HG02588 (cell line): ENCODE measurements around the gene ACRBP.

ENCODE experiments used
- ATAC-seq: cut with Tn5 transposase; IDR thresholded peaks from one replicate; pipeline ENCODE4 v1.9.1; 2021; ENCODE audit warnings: mild to moderate bottlenecking, moderate library complexity; ENCODE audit not compliant: unreplicated experiment

Gene ACRBP

DNA sequence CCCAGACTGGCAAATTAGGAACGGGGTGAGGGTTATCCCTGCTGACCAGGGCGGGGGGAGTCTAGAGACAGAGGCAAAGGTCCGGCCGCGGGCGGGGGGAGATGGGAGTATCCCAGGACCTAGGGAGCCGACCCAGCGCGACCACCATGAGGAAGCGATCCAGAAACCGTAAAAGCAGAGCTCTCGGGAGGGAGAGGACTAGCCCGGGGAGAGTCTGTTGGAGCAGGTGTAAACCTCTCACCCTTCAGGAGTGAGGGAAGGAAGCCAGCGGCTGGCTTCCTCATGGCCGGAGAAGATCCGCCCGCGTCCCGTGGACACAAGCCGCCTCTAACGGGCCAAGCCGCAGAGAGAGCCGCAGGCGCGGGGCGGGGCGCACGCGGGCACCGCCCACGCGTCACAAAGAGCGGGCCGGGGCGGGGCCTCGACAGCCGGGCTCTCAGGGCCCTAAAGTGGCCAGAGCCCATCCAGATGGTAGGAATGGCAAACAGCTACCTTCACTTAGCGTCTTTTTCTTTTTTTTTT, at the start of gene ACRBP:
Gene ACRBP (minus strand): TSS at position 350 of the 522 bp plus-strand sequence. CDS start 66 bp downstream, at position 284.
- ATAC-seq, result no peak

DNA sequence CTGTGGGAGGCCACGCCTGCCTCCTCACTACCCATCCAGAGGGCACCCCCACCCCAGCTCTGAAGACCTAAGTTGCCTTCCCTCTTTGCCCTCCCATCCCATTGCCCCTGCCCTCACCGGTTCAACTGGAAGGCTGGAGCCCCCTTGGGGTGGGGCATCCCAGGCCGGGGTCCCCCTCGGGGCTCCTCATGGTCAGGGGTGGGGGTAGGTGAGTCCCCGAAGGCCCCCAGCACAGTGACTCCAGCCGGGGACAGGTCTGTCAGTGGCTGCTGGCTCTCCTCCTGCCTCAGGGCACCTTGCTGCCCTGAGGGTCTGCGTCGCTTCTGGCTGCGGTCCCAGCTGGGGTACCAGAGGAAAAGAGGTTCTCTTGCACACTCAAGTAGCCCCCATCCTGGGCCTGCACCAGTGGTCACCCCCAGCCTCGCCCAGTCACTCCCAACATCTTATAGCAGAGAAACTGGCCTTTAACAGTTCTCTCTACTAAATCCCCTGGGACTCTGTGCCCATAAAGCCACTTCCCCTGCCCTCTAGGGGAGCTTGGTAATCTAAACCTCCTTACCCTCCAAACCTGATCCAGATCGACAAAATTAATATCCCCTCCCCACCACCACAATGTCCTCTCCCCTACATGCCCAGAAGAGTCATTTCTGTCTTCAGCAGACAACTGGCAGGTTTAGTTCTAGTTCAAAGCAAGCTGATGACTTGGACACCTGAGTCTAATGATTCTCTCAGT, 48.2 kb upstream of the ACRBP start:
- no peak for ATAC-seq

DNA sequence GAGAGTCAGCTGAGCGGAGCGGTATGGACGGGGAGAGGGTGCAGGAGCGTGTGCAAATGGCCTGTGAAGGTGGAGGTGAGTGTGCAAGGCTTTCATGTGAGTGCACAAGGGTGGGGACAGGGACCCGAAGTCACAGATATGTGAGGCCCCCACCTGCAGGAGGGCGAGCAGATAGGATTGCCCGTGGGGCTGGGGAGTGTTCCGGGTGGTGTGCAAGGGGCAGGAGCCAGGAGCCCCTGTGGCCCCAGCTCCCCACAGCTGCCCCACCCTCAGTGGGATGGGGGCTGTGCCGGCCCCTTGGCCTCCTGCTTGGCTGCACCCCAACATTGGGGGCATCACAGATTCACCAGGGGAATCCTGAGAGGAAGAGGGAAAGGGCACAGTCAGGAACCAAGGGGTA, 47.5 kb upstream of the ACRBP start:
- ATAC-seq, result no peak

DNA sequence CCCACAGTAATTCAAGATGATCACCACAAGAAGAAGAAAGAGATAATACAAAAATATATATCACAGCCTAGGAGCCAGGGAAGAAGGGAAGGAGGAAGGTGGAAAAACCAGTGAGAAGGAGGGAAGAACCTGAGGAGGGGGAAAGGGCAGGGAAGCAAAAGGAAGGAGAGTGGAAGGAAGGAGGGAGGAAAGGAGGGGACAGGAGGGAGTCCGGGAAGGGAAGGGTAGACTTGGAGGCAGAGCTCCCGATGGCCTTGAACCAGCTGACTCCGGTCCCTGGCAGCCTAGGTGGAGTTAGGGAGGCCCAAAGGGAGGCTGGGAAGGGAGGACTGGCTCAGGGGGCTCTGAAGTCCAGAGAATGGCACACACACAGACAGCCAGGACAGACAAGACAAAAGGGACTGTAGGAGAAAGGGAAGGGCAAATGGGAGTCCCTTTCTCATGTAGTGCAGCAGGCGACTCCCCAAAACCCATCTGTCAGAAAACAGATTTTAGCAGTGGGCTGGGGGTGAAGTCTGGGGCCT, 46.7 kb upstream of the ACRBP start:
- no peak for ATAC-seq

DNA sequence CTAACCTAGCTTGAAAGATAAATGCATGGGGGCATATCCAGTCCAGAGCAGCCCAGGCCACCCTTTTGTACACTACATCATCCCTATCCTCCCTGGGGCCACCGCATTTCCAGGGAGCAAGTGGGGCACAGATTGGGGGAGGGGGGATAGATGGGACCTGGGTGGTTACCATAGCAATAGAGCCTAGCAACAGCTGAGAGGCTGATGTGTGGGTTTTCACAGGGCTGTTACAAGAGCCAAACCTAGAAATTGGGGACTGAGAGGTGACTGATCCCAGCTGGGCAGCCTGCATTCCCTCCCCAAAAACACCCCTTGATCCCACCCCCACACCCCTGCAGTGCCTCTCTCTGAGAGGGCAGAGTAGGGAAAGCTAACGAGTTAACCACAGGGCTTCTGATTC, 45.7 kb upstream of the ACRBP start:
- no peak for ATAC-seq

DNA sequence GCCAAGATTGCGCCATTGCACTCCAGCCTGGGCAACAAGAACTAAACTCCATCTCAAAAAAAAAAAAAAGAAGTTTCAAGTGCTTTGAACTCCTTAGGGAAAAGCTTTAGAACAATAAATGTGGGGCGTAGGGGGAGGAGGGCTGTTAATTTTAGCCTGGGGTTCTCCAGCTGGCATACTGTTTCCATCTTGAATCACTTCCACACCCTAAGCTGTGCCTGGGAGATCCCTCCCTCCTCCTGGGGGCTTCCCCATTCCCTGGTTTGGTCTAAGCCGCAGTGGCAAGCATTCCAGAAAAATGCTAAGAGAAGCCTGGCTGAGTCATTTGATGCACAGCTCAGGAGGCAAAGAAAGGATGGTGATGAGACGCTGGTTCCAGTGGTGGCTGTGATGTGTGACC, 44.2 kb upstream of the ACRBP start:
- no peak for ATAC-seq

DNA sequence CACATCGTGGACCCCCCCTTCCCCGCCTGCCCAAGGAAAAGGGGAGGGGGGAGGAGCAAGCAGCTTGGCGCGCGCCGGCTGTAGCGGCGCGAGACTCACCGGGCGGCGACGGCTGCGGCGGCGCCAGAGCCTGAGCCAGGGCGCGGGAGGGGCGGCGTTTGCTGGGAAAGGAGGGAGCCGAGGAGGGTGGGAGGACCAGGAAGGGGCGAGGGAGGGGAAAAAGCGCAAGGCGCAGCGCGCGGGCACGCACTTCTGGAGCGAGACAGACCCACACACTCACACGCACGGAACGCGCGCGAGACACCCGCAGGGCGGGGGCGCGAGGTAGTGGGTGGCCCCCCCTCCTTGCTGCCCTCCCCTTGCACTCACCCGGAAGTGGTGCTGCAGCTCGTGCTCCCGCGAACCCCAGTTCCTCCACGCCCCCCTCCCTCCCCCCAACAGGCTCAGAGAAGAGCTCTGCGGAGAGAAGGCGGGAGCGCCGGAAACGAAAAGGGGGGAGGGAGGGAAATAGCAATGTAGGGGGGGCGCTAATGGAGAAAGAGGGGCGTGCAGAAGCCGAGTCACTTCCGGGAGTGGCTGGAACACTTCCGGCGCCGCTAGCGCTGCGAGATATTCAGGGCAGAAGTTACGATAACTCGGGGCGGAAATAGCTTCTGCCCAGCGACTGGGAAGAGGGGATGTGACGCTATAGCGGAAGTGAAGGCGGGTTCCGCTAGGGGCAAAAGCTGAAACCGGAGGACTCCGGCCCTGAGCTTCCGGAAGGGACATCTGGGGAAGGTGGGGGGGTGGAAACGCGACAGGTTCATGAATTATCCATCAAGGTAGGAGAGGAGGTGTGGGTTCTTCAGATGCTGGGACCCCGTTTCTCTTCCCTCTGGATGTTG, 42.0 kb upstream of the ACRBP start, which contains the start of gene ZNF384:
Gene ZNF384 (minus strand): TSS at position 377 of the 884 bp plus-strand sequence. CDS start 9,855 bp downstream, outside the sequence.
- ATAC-seq, result peak; percentile 69

DNA sequence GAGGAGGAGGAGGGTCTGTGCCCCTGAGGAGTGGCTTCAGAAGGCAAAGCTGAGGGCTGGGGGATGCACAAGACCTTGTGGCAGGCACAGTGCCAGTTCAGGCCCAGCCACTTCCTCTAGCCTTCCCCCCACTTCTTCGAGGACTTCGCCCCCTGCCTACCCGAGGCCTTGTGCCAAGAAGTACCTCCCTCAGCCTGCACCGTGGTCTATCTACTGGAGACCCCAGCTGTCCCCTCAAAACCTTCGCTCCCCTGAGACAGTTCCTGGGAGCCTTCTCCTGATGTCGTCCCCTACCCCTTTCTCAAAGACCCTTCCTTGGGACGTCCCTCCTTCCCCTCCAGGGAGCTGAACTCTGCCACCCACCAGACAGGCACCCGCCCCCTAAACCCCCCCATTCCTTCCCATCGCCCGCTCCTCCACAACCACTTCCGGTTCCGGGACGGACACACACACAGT, 41.3 kb upstream of the ACRBP start:
- no peak for ATAC-seq

DNA sequence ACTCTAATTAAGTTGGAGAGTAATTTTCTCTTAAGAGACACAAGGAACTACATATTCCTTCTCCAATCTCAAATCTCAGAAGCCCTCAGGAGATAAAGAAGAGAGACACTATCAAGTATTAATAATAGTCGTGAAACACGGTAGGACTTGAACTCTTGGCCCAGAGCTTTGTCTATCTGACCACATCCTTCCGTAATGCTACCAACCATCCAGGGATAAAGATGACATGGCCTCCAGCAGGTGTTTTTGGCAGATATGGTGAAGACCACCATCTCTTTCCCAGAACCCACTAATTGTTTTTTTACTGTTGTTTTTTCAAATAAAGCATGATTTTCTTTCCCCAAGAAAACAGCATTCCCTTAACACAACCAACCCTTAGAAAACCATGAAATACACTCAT, 38.6 kb upstream of the ACRBP start:
- no peak for ATAC-seq

DNA sequence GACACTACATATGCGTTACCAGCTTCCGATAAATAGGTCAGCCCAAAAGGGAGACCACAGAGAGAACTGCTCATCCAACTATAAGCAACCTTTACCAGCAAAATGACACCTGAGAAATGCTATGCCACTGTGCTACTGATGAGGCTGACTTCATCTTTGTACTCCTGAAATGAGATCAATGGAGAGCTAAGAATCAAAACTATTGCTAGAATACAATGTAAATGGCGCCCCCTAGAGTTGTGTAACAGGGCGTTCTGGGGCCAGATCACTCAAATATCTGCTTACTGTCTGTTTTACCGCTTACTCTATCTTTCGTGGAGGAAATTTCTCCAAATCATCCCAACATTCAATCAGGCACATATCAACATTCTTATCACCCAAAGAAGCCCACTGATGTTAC, 37.4 kb upstream of the ACRBP start:
- ATAC-seq, result no peak

DNA sequence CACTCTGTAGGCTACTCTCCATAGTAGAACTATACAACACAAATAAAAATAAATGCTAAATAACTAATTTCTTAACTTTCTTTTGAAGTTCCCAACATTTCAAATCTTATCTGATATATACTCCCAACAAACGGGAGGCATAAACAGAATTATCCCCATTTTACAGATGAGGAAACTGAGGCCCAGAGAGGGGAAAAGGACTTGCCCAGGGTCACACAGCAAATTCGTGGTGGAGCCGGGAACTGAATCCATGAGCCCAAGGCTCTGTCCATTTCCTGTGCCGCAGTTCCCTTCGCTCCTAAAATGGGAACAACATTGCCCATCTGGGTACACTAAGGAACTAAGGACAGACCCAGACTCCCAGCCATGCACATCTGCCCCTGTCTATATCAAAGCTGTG, 29.7 kb upstream of the ACRBP start:
- ATAC-seq, result no peak

DNA sequence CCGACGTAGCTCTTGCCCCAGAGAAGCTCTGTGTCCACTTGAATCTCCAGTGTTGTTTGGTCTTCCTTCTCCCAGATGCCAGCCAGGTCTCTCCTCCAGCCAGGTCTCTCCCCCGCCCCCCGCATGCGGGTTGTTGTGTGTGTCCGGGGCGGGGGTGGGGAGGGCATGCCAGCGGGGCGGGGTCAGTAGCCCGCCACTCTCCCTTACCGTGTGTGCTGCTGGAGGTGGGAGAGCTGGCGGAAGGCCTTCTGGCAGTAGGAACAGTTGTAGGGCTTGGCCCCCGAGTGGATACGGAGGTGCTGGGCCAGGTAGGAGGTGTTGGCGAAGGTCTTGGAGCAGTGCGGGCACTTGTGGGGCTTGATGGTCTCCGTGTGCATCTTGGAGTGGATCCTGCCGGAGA, 24.9 kb upstream of the ACRBP start:
- ATAC-seq, result no peak

DNA sequence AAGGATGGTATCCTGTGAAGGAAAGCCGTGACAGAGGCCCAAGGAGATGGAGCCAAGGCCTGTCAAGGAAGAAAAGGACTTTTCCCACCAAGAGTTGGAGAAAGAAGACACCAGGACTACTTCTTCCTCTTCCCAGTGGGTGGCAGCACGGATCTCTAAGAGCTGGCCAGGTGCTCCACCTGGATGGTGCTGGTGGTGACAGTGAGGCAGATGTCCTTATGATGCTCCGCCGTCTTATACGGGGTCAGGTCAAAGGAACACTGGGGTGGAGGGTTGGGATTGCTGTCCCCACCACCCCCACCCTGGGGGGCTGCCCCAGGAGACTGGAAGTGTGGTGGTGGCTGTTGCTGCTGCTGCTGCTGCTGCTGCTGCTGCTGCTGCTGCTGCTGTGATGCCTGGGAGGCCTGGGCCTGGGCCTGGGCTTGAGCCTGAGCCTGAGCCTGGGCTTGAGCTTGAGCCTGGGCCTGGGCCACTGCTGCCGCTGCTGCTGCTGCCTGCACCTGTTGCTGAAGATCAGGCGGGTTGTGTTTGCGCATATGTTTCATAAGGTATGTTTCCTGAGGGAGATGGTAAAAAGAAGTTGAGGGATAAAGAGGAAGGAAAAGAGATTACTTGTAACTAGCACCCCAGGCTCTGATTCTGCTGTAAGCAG, 20.5 kb upstream of the ACRBP start:
- no peak for ATAC-seq

DNA sequence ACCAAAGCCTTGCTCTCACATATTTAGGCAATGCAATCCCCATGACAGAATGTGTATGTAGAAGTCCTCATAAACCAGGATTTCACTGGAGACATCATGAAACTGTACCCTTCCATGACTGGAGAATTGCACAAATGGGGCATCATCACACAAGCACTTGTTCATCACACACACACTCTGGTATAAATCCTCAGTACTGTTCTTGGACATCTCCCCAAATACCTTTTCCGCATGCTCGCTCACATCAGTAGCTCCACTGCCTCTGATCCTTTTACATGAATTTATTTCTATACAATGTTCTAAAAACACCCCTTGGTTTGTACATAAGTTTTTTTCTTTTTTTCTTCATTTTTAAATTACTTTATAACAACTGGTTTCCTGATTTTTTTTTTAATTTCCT, 19.0 kb upstream of the ACRBP start:
- no peak for ATAC-seq

DNA sequence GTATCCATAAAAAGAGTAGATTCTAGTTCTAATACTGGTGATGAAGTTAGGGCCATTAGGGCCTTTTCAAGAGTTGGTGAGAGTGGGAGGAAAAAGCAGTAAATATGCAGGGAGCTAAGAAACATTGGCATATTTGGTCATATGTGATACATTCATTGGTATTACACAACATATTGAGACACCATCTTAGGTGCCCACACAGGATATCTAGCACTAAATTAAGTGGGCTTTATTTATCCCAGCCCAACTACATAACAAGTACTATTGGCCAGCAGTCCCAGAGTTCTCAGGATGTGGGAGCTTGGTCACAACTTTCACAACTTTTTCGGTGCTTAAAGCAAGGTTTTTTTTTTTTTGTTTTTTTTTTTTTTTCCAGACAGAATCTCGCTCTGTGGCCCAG, 17.7 kb upstream of the ACRBP start:
- no peak for ATAC-seq

DNA sequence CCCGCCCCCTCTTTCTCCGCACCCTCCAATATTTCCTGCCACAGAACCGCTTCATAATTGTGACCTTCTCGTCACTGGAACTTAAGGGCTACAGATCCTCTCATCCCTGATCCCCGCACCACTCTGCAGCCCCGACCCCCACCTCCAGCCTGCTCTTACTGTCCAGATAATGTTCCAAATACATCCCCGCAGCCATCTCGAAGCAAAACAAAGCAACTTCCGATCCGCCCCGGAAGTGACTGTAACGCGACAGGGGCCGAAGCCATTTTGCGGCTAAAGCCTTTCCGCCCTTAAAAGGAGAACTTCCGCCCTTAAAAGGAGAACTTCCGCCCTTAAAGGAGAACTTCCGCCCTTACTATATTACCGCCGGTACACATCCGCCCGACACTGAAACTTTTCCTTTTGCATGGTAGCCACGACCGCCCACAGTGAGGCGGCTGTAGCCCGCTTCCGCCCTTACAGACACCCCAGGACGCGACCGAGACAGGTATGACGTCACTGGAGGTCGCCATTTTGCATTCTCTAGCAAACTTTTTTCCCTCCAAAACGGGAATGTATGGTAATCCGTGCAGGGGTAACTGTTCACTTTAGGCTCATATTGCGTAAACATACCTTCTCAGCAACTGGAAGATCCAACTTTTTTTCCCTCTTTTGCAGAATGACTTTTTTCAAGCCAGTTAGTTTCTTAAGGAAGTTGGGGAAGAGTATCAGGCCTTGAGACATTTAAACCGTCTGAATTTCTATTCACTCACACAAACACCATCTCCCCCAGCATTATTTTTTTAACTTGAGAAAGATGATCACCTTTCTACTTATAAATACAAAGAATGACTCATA, 15.9 kb upstream of the ACRBP start, which contains the start of gene ING4:
Gene ING4 (minus strand): TSS at position 214 of the 837 bp plus-strand sequence. CDS start 18 bp downstream, at position 196.
- peak; percentile 95 for ATAC-seq

DNA sequence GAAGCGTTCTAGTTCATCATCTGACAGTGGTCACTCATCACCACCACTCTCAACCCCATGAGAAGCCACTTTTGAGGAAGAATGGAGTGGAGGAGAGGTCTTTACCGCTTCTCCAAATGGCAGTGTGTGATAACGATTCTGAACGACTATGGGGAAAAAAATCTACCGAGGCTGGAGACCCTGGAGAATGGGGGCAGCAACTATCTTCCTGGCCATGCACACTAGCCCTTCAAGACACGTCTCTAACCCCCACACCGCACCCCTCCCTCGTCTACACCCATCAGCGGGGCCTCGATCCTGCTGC, 15.3 kb upstream of the ACRBP start:
- no peak for ATAC-seq

DNA sequence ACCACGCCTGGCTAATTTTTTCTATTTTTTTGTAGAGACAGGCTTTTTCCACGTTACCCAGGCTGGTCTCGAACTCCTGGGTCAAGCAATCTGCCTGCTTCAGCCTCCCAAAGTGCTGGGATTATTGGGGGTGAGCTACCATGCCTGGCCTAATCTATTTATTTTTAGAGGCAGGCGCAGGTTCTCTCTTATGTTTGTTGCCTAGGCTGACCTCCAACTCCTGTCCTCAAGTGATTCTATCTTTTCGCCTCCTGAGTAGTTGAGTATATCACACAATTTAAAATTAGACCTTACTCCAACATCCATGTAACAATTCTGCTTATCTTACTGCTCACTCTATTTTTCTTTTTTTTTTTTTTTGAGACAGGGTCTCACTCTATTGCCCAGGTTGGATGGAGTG, 6.8 kb upstream of the ACRBP start:
- ATAC-seq, result no peak

DNA sequence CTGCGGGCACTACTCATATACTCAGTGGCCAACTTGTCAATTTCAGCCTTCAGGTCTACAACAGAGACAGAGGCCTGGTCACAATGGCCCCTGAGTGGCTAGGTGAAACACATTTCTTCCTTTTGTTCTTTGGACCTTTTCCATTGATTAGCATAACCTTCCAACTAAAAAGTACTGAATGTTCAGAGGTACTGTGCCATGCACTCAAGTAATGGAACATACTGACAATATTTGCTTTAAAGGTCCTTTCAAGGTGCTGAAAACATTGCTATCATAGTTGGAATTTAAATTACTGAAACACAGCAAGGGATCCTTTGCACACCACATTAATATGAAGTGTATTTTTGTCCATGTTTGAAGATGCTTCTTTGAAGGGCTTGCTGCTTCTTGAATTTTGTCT, 6.1 kb upstream of the ACRBP start:
- ATAC-seq, result no peak

DNA sequence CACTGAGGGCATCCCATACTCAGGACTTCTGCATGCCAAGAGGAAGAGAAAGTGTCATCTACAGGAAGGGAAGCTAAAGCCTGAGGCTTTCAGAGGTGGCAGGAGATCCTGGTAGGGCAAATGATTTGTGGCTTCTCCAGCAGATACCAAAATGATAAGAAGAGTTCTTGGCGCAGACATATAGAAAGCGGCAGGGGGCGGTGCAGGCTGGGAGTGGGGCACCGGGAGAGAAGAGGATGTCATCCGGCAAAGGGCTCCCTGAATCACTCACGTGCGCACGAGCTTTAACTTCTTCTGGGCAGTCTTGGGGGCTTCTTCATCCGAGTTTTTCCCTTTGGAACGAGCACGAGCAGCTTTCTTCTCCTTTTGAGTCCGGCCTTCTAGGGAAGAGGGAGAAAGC, 5.2 kb upstream of the ACRBP start:
- no peak for ATAC-seq
